HG03066 (cell line): Measurements from ENCODE around the gene CHIT1.

Source experiments
- ATAC-seq: cut with Tn5 transposase; IDR thresholded peaks from one replicate; pipeline ENCODE4 v1.9.1; 2021; ENCODE audit warnings: low read depth; ENCODE audit not compliant: unreplicated experiment

The CHIT1 gene

GRCh38 chr1:203196371-203196770, 33.1 kb downstream of the CHIT1 start:
- ATAC-seq = no peak

- ATAC-seq = no peak
Measured at GRCh38 chr1:203190949-203191348, 38.5 kb downstream of the CHIT1 start.

GRCh38 chr1:203189951-203190352, 39.5 kb downstream of the CHIT1 start:
- no peak for ATAC-seq

- no peak for ATAC-seq
Measured at GRCh38 chr1:203188686-203189232, 40.7 kb downstream of the CHIT1 start.

- no peak for ATAC-seq
Measured at GRCh38 chr1:203187689-203188264, 41.7 kb downstream of the CHIT1 start.

GRCh38 chr1:203187304-203187685, 42.2 kb downstream of the CHIT1 start:
- ATAC-seq = no peak

- ATAC-seq = no peak
Measured at GRCh38 chr1:203186446-203187303, 42.8 kb downstream of the CHIT1 start, which contains the start of gene CHI3L1. Gene CHI3L1 (minus strand): TSS chr1:203186704. CDS start chr1:203186623, 81 bp downstream.

GRCh38 chr1:203186091-203186445, 43.4 kb downstream of the CHIT1 start:
- no peak for ATAC-seq

- no peak for ATAC-seq
Measured at GRCh38 chr1:203185585-203185984, 43.9 kb downstream of the CHIT1 start.

GRCh38 chr1:203185061-203185461, 44.4 kb downstream of the CHIT1 start:
- ATAC-seq = no peak

GRCh38 chr1:203184467-203184866, 45.0 kb downstream of the CHIT1 start:
- no peak for ATAC-seq

GRCh38 chr1:203183828-203184227, 45.6 kb downstream of the CHIT1 start:
- no peak for ATAC-seq

- ATAC-seq = no peak
Measured at GRCh38 chr1:203182387-203182953, 47.0 kb downstream of the CHIT1 start.

- ATAC-seq = no peak
Measured at GRCh38 chr1:203181586-203182386, 47.7 kb downstream of the CHIT1 start.

- no peak for ATAC-seq
Measured at GRCh38 chr1:203180611-203181330, 48.7 kb downstream of the CHIT1 start.

- ATAC-seq = no peak
Measured at GRCh38 chr1:203179667-203180005, 49.8 kb downstream of the CHIT1 start.

GRCh38 chr1:203178821-203179666, 50.4 kb downstream of the CHIT1 start:
- ATAC-seq = no peak

GRCh38 chr1:203178083-203178482, 51.4 kb downstream of the CHIT1 start:
- no peak for ATAC-seq

GRCh38 chr1:203177470-203178039, 51.9 kb downstream of the CHIT1 start:
- ATAC-seq = no peak
